IMR-90 (cell line): ENCODE data around the gene CTNS. TPM values are rescaled to one million over a fixed set of nuclear protein-coding genes. Genes with fewer than 3 reads are reported as not detected.
A peak's percentile ranks its signal among the peaks of the same experiment; 100 is the strongest.

Source experiments
- ATAC-seq: fragments of 200-7000 bp; cut with Tn5 transposase; 2 replicates; pipeline ENCODE4 v1.9.1; 2020; ENCODE audit warnings: low read depth, mild to moderate bottlenecking, moderate library complexity
- BruUV-seq: library from RNA; stranded (reverse); fragments of 400-500 nt; replicated peaks from 2 replicates; lab custom pipeline; 2021; lab: Mats Ljungman, UMichigan
- CTCF ChIA-PET: fragments of 300-600 bp; formaldehyde crosslinking; extraction: SDS; loops from one replicate; lab custom pipeline; 2021; ENCODE audit warnings: antibody characterized with exemption; lab: Yijun Ruan, JAX
- POLR2A ChIA-PET: fragments of 300-600 bp; sonication (Branson Sonifier 250); formaldehyde crosslinking; loops from one replicate; lab custom pipeline; 2022; ENCODE audit warnings: antibody characterized with exemption; ENCODE audit not compliant: unreplicated experiment; lab: Charles Lee
- DNase-seq: peaks from one replicate; pipeline ENCODE4 v3.0.0; 2013
- H2AFZ ChIP-seq: replicated peaks from 2 replicates; pipeline ENCODE3; 2013; ENCODE audit warnings: low read length, mild to moderate bottlenecking; ENCODE audit not compliant: poor library complexity
- H2AK5ac ChIP-seq: 2 replicates; pipeline ENCODE4 v1.6.1; 2013; ENCODE audit warnings: low read depth, low read length, inconsistent platforms
- H2AK9ac ChIP-seq: replicated peaks from 2 replicates; pipeline ENCODE3; 2013; ENCODE audit warnings: mild to moderate bottlenecking, low read depth, low read length, moderate library complexity; ENCODE audit not compliant: poor library complexity
- H2BK120ac ChIP-seq: 2 replicates; pipeline ENCODE4 v1.6.1; 2013; ENCODE audit warnings: low read depth, low read length, inconsistent platforms
- H2BK15ac ChIP-seq: 3 replicates; pipeline ENCODE4 v1.6.1; 2013; ENCODE audit warnings: low read depth, low read length, inconsistent platforms
- H2BK20ac ChIP-seq: 2 replicates; pipeline ENCODE4 v1.6.1; 2013; ENCODE audit warnings: low read depth, mild to moderate bottlenecking, inconsistent platforms, low read length, moderate library complexity
- H2BK5ac ChIP-seq: 2 replicates; pipeline ENCODE4 v1.6.1; 2013; ENCODE audit warnings: mild to moderate bottlenecking, low read depth, low read length, inconsistent platforms; ENCODE audit not compliant: poor library complexity, severe bottlenecking
- H3K14ac ChIP-seq: replicated peaks from 2 replicates; pipeline ENCODE4 v1.6.1; 2013; ENCODE audit warnings: low read depth, low read length, inconsistent platforms
- H3K18ac ChIP-seq: 2 replicates; pipeline ENCODE4 v1.6.1; 2013; ENCODE audit warnings: low read depth, low read length, control low read depth
- H3K23ac ChIP-seq: 2 replicates; pipeline ENCODE4 v1.6.1; 2013; ENCODE audit warnings: low read depth, low read length, inconsistent platforms
- H3K27ac ChIP-seq: 2 replicates; pipeline ENCODE4 v1.5.1; 2013; ENCODE audit warnings: mild to moderate bottlenecking, control low read depth, low read length; ENCODE audit not compliant: insufficient read depth
- H3K27me3 ChIP-seq: 2 replicates; pipeline ENCODE4 v1.6.1; 2013; ENCODE audit warnings: low read length; ENCODE audit not compliant: control insufficient read depth, insufficient read depth
- H3K36me3 ChIP-seq: 2 replicates; pipeline ENCODE4 v1.6.1; 2013; ENCODE audit warnings: low read length, mixed read lengths; ENCODE audit not compliant: control insufficient read depth, insufficient read depth
- H3K4ac ChIP-seq: 2 replicates; pipeline ENCODE4 v1.6.1; 2013; ENCODE audit warnings: low read depth, low read length, inconsistent platforms
- H3K4me1 ChIP-seq: 2 replicates; pipeline ENCODE4 v1.6.1; 2013; ENCODE audit warnings: low read length, mixed read lengths; ENCODE audit not compliant: control insufficient read depth, insufficient read depth
- H3K4me2 ChIP-seq: 2 replicates; pipeline ENCODE4 v1.6.1; 2013; ENCODE audit warnings: low read depth, mild to moderate bottlenecking, control low read depth, low read length, moderate library complexity
- H3K4me3 ChIP-seq: 2 replicates; pipeline ENCODE4 v1.5.1; 2013; ENCODE audit warnings: low read depth, mild to moderate bottlenecking, control low read depth, low read length, moderate library complexity; ENCODE audit not compliant: insufficient read depth
- H3K56ac ChIP-seq: 2 replicates; pipeline ENCODE4 v1.6.1; 2013; ENCODE audit warnings: low read length, inconsistent platforms; ENCODE audit not compliant: insufficient read depth; ENCODE audit errors: extremely low read depth
- H3K79me1 ChIP-seq, 2 experiments: 2 replicates each; pipeline ENCODE4 v1.6.1; 2013; ENCODE audit warnings: low read length in 2 of 2, inconsistent platforms in 1 of 2, low read depth in 1 of 2
- H3K9ac ChIP-seq: 2 replicates; pipeline ENCODE4 v1.6.1; 2013; ENCODE audit warnings: low read depth, low read length, control low read depth
- H3K9me1 ChIP-seq: 2 replicates; pipeline ENCODE4 v1.6.1; 2013; ENCODE audit warnings: low read length, inconsistent platforms; ENCODE audit not compliant: insufficient read depth
- H3K9me3 ChIP-seq: 2 replicates; pipeline ENCODE4 v1.6.1; 2013; ENCODE audit warnings: low read length; ENCODE audit not compliant: control insufficient read depth, insufficient read depth
- H4K20me1 ChIP-seq: 2 replicates; pipeline ENCODE4 v1.6.1; 2013; ENCODE audit warnings: low read length, inconsistent platforms; ENCODE audit not compliant: insufficient read depth
- H4K5ac ChIP-seq: 2 replicates; pipeline ENCODE4 v1.6.1; 2013; ENCODE audit warnings: mild to moderate bottlenecking, low read depth, low read length, control low read depth
- H4K8ac ChIP-seq, 2 experiments: 2 replicates each; pipeline ENCODE4 v1.6.1; 2013; ENCODE audit warnings: low read depth in 2 of 2, low read length in 2 of 2, control low read depth in 1 of 2, inconsistent platforms in 1 of 2
- H4K91ac ChIP-seq: 2 replicates; pipeline ENCODE4 v1.6.1; 2013; ENCODE audit warnings: low read depth, low read length, inconsistent platforms; ENCODE audit not compliant: insufficient read depth
- FOS ChIP-seq: fragments of 150-350 bp; IDR thresholded peaks from 2 replicates; pipeline ENCODE4 v1.6.1; 2016; ENCODE audit warnings: low read depth, low read length
- MAFK ChIP-seq: IDR thresholded peaks from 2 replicates; pipeline ENCODE4 v1.6.1; 2012; ENCODE audit warnings: low read depth, low read length, improper control_type of control experiment
- RFX5 ChIP-seq: IDR thresholded peaks from 2 replicates; pipeline ENCODE4 v1.8.0; 2012; ENCODE audit warnings: low read depth, mild to moderate bottlenecking, low read length, moderate library complexity
- USF2 ChIP-seq: fragments of 150-350 bp; IDR thresholded peaks from 2 replicates; pipeline ENCODE4 v1.6.1; 2017; ENCODE audit warnings: mild to moderate bottlenecking, antibody characterized with exemption, low read length, low read depth
- WGBS, 2 experiments: methylation state at CpG; one replicate each; pipeline versions ENCODE4 v1.1.5 to v1.1.7; 2013; ENCODE audit warnings: missing lambda C conversion rate in 2 of 2; ENCODE audit not compliant: insufficient read length in 1 of 2; ENCODE audit errors: extremely low coverage in 2 of 2; 5-methylcytosine and 5-hydroxymethylcytosine counted together
- dilution Hi-C: fragments of 300-500 bp; cut with HindIII; formaldehyde crosslinking; loops from one replicate; pipeline ENCODE4 v1.14.3; 2018; ENCODE audit warnings: low sequenced_read_pairs; ENCODE audit not compliant: unreplicated experiment
- in situ Hi-C: fragments of 300-500 bp; cut with MboI; formaldehyde crosslinking; loops from 3 replicates; pipeline ENCODE4 v1.14.3; 2019; ENCODE audit warnings: low sequenced_read_pairs, inconsistent platforms, mixed read lengths
- intact Hi-C: fragments of 100-400 bp; cut with micrococcal nuclease; formaldehyde crosslinking; loops from 2 replicates; pipeline ENCODE4 v1.10.0; 2022
- polyA plus RNA-seq, 3 experiments: library from polyadenylated mRNA; depleted of rRNA; stranded (reverse); fragments of >200 nt; gene quantifications; 2 replicates each; pipeline ENCODE4 v1.2.3, GENCODE V29; 2012; ENCODE audit warnings: low replicate concordance in 1 of 3
- total RNA-seq: library from RNA; depleted of rRNA; stranded (reverse); fragments of >200 nt; gene quantifications from 2 replicates; pipeline ENCODE4 v1.2.3, GENCODE V29; 2012

The CTNS gene
- total and polyA plus RNA-seq, 2 of the 4 experiments (the other 2 are of a cell fraction): 4.7 to 5.3 TPM

- 13% methylated on average over 3 of the region's 16 CpGs; no CpG with 5 or more reads in 1 of the 2 experiments for WGBS, 2 experiments
These were observed 41.7 kb downstream of the CTNS start for GRCh38 chr17:3678095-3678820.

More at GRCh38 chr17:3678095-3678820, 41.7 kb downstream of the CTNS start:
- CTCF ChIA-PET: interaction anchor here (0.6 to 1.4 kb wide), 2 partner anchors 56 to 59 kb away, joined by 3 read pairs; no protein-coding TSS in a partner anchor
- Histone ChIP-seq H3K9me1 (no peaks in the 10 kb centered on the region), H3K56ac (no peak overlapping the region; the same call in 1 of the 2 replicates), H3K79me1 (no peaks in the 10 kb centered on the region), H4K5ac (no peak overlapping the region), H4K8ac (no peak overlapping the region), H3K18ac (no peak overlapping the region), H4K91ac (no peak overlapping the region), H2AFZ (peak overlapping the region; percentile 79), H3K14ac (no peak overlapping the region), H3K36me3 (no peaks in the 10 kb centered on the region), H3K4me2 (no peak overlapping the region), H2BK120ac (no peak overlapping the region), H3K27me3 (peaks cover 2% of the 10 kb centered on the region; the same call in 1 of the 2 replicates), H3K23ac (no peak overlapping the region), H2AK5ac (no peak overlapping the region), H4K20me1 (no peaks in the 10 kb centered on the region), H2BK20ac (no peak overlapping the region), H3K4ac (no peak overlapping the region), H2AK9ac (no peak overlapping the region), H3K4me3 (no peak overlapping the region), H2BK5ac (no peak overlapping the region), H3K9ac (no peak overlapping the region), H3K27ac (no peak overlapping the region), H2BK15ac (no peak overlapping the region), H3K4me1 (no peaks in the 10 kb centered on the region), H3K9me3 (no peaks in the 10 kb centered on the region)
- ATAC-seq (peak; percentile 46), DNase-seq (peak; percentile 45)
- in situ Hi-C loops: no loop called here
- POLR2A ChIA-PET: no interaction called here
- dilution Hi-C loops: no loop called here
- intact Hi-C loops: no loop called here
- TF ChIP-seq USF2 (no peak), FOS (no peak), RFX5 (no peak), MAFK (peak; percentile 53; the same call in 1 of the 2 replicates)
- BruUV-seq: no TSS peak
